Heart left ventricle (tissue), 13 donors: ENCODE data around the gene WWOX.

Source experiments
- CTCF ChIP-seq, 12 donors: fragments of 200-600 bp; sonication (generic) in 4 of 12; IDR thresholded peaks; one replicate each; pipeline versions ENCODE4 v1.5.0 to v1.8.0; 2018 to 2022; ENCODE audit warnings: antibody characterized with exemption in 12 of 12, mild to moderate bottlenecking in 5 of 12
- POLR2A ChIP-seq, 2 donors: fragments of 450-650 bp; IDR thresholded peaks; one replicate each; pipeline ENCODE4 v1.6.1; 2017; ENCODE audit warnings: antibody characterized with exemption in 2 of 2, mild to moderate bottlenecking in 2 of 2, moderate library complexity in 2 of 2
- donor health status: ischemic (EF 13 %, LVEDD 7.1; RV severe dilation, severe dysfunction).
- donor health status: DM: no; HTN: yes; CAD: no.
- donor health status: DM: no; HTN: no; CAD: no.
- donor health status: ischemic (EF 25% LVEDD 6.9; RV normal size, moderate dysfunction).
- donor health status: ischemic (EF 25% LVEDD 5.7; RV mildly dilated, moderate dysfunction).
- donor health status: ischemic (EF 35%, LVEDD 5.7; RV mildly dilated, moderate dysfunction).
- donor health status: nonischemic (EF 11% LVEDD 7.7; RV severe dilation, severe dysfunction).
- donor health status: DM: yes; HTN: yes; CAD: no.
- donor health status: PGD.
- donor health status: ischemic (EF 29% LVEDD 5.4; RV normal size, mild dysfunction).
- donor health status: nonischemic (EF 23%, LVEDD 6.1; RV moderate dilation, normal function).

GRCh38 chr16:79137426-79137939, 1038.0 kb downstream of the WWOX start:
- TF ChIP-seq POLR2A (IDR thresholded peaks at IDR 0.05) = no peak
- no peak for TF ChIP-seq CTCF (IDR thresholded peaks at IDR 0.05)
